ENCODE results near the gene VPREB1. TPM values are rescaled to one million over a fixed set of nuclear protein-coding genes. Genes with fewer than 3 reads are reported as not detected.

VPREB1 gene
- total and polyA plus RNA-seq, 2 of the 4 experiments (the other 2 are of a cell fraction) = not detected

DNA sequence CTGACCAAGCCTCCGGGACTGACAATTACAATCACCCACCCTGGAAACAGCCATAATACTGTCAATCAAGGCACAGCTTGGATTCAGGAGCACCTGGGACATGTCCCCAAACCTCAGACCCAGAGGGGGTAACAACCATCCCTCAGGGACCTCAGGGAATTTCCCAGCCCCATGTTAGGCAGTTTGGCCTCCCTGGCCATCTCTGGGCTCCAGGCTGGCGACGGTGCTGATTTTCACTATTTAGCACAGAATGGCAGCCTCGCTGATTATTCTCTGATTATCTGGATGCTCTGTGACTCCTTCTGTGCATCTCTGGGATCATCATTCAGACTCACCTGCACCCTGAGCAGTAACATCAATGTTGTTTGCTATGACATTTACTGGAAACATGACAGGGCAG lies 45.8 kb upstream of the VPREB1 start:
- no peak overlapping the region for H2BK120ac ChIP-seq (ENCODE audit: low read depth, low read length)
- H4K91ac ChIP-seq (ENCODE audit: insufficient read depth, low read depth, low read length) = no peak overlapping the region
- no peak overlapping the region for H3K27ac ChIP-seq (ENCODE audit: insufficient read depth, low read length)
- ATAC-seq (ENCODE audit: low read depth) (no peak), DNase-seq (no peak)
- in situ Hi-C loops (cut with MboI; ENCODE audit: low sequenced_read_pairs) (no loop called here), intact Hi-C loops (cut with micrococcal nuclease) (no loop called here), dilution Hi-C loops (cut with HindIII; ENCODE audit: low sequenced_read_pairs, unreplicated experiment) (no loop called here)
- no peak overlapping the region for H3K4me2 ChIP-seq (ENCODE audit: low read depth, low read length)
- H2AFZ ChIP-seq (replicated peaks; ENCODE audit: low read length, poor library complexity) = no peak overlapping the region
- no peak overlapping the region for H2AK9ac ChIP-seq (replicated peaks; ENCODE audit: low read depth, low read length, poor library complexity)
- H3K56ac ChIP-seq (ENCODE audit: extremely low read depth, insufficient read depth, low read length) = no peak overlapping the region
- no peak for TF ChIP-seq MAZ (IDR thresholded peaks at IDR 0.05; ENCODE audit: borderline replicate concordance, low read depth, low read length)
- no peak for TF ChIP-seq MXI1 (IDR thresholded peaks at IDR 0.05; ENCODE audit: borderline replicate concordance, low read depth, low read length)
- H3K4ac ChIP-seq (ENCODE audit: low read depth, low read length) = no peak overlapping the region
- H4K20me1 ChIP-seq (ENCODE audit: insufficient read depth, low read length) = no peaks in the 10 kb centered on the region
- no peak overlapping the region for H3K9ac ChIP-seq (ENCODE audit: low read depth, low read length)
- no peaks in the 10 kb centered on the region for H3K9me3 ChIP-seq (ENCODE audit: control insufficient read depth, insufficient read depth, low read length)
- no peak overlapping the region for H2BK15ac ChIP-seq (ENCODE audit: low read depth, low read length)
- H3K4me3 ChIP-seq (ENCODE audit: insufficient read depth, low read depth, low read length) = no peak overlapping the region
- H4K5ac ChIP-seq (ENCODE audit: low read depth, low read length) = no peak overlapping the region
- H3K4me1 ChIP-seq (ENCODE audit: control insufficient read depth, insufficient read depth, low read length) = no peaks in the 10 kb centered on the region
- no peak overlapping the region for H4K8ac ChIP-seq (ENCODE audit: low read depth in 2 of 2, low read length in 2 of 2)
- no peaks in the 10 kb centered on the region for H3K9me1 ChIP-seq (ENCODE audit: insufficient read depth, low read length)
- H2AK5ac ChIP-seq (ENCODE audit: low read depth, low read length) = no peak overlapping the region
- H2BK5ac ChIP-seq (ENCODE audit: low read depth, low read length, poor library complexity, severe bottlenecking) = no peak overlapping the region
- no peaks in the 10 kb centered on the region for H3K36me3 ChIP-seq (ENCODE audit: control insufficient read depth, insufficient read depth, low read length)
- no peak overlapping the region for H2BK20ac ChIP-seq (ENCODE audit: low read depth, low read length)
- no peak overlapping the region for H3K23ac ChIP-seq (ENCODE audit: low read depth, low read length)
- H3K18ac ChIP-seq (ENCODE audit: low read depth, low read length) = no peak overlapping the region
- ChIA-PET CTCF (interaction anchor here (0.6 kb wide), 1 partner anchor 1420 kb away, joined by 7 read pairs; no protein-coding TSS in a partner anchor), POLR2A (ENCODE audit: unreplicated experiment) (no interaction called here)
- H3K79me1 ChIP-seq (ENCODE audit: low read depth in 1 of 2, low read length in 2 of 2) = no peaks in the 10 kb centered on the region
- BruUV-seq (replicated peaks) = no TSS peak
- H3K27me3 ChIP-seq (ENCODE audit: control insufficient read depth, insufficient read depth, low read length) = peaks cover 48% of the 10 kb centered on the region
- no CpG with 5 or more reads among the region's 4 CpGs for WGBS, 2 experiments (ENCODE audit: extremely low coverage in 2 of 2, insufficient read length in 1 of 2)
- no peak overlapping the region for H3K14ac ChIP-seq (replicated peaks; ENCODE audit: low read depth, low read length)
